ENCODE data around the gene ADRB2.
"Not testable (repeated sequence)": the region's sequence is repeated elsewhere in the genome, so short reads cannot be mapped to it uniquely, and the experiment has no call there.

Gene ADRB2

DNA sequence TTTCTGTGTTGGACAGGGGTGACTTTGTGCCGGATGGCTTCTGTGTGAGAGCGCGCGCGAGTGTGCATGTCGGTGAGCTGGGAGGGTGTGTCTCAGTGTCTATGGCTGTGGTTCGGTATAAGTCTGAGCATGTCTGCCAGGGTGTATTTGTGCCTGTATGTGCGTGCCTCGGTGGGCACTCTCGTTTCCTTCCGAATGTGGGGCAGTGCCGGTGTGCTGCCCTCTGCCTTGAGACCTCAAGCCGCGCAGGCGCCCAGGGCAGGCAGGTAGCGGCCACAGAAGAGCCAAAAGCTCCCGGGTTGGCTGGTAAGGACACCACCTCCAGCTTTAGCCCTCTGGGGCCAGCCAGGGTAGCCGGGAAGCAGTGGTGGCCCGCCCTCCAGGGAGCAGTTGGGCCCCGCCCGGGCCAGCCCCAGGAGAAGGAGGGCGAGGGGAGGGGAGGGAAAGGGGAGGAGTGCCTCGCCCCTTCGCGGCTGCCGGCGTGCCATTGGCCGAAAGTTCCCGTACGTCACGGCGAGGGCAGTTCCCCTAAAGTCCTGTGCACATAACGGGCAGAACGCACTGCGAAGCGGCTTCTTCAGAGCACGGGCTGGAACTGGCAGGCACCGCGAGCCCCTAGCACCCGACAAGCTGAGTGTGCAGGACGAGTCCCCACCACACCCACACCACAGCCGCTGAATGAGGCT lies at the start of gene ADRB2:
Gene ADRB2, plus strand, starts transcription at position 559 of the 686 bp plus-strand sequence. CDS start 221 bp downstream, outside the sequence.
- DNase-seq (ENCODE audit: low spot score): peak; percentile 89

DNA sequence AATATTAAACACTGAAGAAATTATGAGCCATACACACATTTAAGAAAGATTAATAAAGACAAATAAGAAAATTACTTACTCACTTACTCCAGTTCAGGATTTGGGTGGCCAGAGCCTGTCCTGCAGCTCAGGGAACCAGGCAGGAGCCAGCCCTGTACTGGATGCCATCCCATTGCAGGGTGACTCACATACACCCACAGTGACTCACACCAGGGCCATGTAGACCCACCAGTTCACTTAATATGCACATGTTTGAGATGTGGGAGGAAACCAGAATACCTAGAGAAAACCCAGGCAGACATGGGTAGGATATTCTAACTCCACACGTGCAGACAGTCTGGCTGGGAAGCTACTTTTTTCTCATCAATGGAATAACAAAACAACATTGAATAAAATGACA lies 49.6 kb upstream of the ADRB2 start:
- DNase-seq (ENCODE audit: low spot score): no peak

DNA sequence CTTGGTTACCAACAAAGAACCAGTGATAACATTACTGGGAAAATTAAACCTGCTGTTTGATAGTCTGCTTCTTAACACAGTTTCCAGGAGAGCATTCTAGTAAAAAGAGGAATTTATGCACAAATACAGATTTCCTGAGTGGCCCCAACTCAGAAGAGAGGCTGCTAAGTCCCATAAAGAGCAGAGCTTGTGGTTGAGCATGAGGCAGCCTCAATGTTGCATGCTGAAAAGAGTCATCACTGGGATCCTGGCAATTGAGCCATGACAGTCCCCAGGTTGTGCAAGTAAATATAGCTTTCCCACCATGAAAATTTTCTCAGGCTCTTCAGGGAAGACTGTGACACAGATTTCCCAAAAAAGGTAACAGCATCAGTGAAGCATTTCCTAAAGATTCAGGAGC lies 47.5 kb upstream of the ADRB2 start:
- no peak for DNase-seq (ENCODE audit: low spot score)

DNA sequence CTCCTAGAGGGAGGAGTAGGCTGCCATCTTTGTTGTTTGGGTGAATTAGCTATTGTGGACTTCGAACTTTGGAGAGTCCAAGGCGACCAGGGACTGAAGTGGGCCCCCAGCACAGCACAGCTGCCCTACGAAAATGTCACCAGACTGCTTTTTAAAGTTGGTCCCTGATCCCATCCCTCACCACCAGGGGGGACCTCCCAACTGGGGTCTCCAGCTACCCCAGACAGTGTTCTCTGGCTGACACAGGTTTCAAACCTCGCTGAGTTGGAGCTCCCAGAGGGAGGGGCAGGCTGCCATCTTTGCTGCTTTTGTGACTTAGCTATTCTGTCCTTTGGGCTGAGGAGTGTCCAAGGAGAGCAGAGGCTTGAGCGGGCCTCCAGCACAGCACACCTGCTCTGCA lies 45.7 kb upstream of the ADRB2 start:
- no peak for DNase-seq (ENCODE audit: low spot score)

DNA sequence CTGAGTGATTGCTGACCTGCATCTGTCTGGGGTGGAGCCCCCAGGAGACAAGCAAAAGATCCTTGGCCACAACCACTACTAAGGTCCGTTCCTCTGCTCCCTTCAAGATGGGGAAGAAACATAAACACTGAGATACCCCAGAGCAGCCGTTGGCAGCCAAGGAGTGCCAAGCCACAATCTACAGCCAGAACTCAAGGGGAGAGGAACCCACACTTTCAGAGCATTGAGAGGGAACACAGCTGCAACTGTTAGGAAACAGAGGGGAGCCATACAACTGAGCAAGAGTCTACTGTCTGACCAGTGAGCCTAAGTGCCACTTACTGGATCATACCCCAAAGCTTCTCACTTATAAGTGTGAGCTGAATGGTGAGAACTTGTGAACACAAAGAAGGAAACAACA lies 44.6 kb upstream of the ADRB2 start:
- DNase-seq (ENCODE audit: low spot score): no peak

DNA sequence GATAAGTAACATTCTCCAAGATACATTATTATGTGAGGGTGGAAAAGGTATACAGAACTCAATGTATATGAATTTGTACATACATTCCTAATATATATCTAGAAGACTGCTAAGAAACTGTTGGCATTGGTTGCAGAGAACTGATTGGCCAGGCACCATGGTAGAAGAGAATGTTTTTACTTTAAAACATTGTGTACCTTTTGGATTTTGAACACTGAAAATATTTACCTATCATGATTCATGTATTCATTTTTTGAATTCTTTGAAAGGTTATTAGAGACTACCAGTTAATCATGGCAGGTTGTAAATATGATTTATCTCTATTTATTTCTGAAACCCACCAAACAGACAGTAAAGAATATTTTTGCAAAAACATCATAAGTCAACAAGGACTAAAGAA lies 41.2 kb upstream of the ADRB2 start:
- no peak for DNase-seq (ENCODE audit: low spot score)

DNA sequence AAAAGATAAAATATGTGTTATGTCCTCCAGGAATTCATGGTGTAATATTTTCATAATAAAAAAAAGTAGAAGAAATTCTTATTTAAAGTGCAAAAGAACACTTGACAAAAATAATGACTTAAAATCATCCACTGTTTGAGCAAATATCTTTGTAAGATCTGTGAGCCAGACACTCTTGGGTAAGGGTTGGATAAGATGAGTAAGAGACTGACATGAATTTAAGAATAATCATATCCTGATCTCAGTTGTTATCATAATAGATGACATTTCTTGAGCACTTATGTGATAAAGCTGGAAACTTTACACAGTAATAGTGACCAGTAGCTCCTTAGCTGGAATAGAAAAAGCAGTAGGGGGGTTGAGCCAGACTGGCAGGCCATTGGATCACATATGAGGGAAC lies 40.0 kb upstream of the ADRB2 start:
- no peak for DNase-seq (ENCODE audit: low spot score)

DNA sequence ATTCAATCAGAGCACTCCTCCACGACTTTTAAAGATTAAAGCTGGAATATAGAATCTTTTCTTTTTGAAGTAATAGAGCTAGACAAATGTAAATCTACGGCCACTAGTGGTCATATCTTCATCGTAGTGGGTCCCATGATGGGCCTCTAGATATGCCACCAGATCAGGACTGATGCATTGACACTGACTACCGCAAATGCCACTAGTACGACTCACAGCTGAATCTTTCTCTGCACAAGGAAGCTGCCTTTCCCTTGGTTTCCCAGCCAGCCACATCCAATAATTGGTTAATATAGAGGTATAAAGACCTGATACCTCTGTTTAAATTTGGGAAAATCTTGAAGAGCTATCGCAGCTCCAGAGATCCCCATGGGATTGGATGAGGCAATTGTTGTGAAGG lies 37.8 kb upstream of the ADRB2 start:
- DNase-seq (ENCODE audit: low spot score): no peak

DNA sequence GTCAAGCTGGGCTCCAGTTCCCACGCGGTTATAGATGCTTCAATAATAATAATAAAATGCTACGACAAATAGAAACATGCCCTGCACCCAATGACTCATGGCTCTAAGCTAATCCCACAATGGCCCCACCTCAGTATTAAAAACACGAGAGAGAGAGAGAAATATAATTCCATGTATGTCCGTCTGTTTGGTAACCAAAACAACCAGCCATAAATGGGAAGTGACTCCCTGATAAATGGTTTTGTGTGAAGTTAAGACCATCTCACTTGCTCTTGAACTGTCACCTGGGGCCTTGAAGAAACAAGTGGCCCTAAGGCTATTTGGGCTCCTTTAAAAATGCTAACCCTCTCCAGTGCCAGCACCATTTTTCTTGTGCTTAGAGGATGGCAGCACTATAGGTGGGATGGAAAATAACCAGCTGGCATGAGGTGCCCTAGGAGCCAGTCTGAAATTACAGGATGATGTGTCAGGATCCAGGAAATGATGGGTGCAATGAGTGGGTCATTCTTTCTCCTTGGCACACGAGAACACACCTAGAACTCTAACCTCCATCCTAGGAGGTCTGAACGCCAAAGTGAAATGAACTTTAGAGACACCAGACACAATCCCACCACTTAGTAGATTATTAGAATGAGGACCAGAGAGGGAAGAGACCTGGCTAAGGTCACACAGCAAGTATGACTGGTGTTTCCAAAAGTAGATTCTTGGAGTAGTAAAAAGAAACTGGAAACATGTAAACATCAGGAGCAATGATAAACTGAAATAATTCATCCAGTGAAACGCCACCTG lies 35.7 kb upstream of the ADRB2 start:
- DNase-seq (ENCODE audit: low spot score): no peak

DNA sequence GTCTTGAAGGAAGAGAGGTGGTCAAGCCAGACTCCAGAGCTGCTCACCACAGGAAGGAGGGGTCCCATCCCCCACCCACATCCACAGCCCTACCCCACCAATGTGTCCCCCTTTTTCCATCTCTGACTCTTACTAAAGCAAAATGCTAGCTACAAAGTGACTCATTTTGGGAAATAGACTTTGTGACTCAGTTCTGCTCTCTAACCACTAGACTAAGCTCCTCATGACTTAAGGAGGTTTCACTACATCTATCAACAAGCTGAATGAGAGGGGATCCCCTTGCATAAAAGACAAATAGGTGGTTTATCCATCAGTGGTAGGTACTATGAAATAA lies 35.1 kb upstream of the ADRB2 start:
- no peak for DNase-seq (ENCODE audit: low spot score)

DNA sequence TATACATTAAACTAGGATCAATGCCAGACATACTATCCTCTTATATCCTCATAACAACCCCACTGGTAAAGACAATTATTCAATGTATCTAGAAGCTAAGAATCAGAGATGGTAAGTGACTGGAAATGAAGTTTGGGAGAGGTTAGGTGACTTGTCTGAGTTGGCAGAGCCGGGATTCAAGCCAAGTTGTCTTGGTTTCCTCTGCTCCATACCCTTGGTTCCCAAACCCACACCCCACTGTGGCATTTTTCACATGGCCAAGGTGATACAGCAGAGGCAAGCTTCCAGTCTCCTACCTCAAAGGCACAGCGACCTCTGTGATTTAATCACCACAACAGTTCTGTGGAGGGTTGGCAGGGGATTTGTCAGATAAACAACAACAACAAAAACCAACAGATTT lies 34.7 kb upstream of the ADRB2 start:
- no peak for DNase-seq (ENCODE audit: low spot score)

DNA sequence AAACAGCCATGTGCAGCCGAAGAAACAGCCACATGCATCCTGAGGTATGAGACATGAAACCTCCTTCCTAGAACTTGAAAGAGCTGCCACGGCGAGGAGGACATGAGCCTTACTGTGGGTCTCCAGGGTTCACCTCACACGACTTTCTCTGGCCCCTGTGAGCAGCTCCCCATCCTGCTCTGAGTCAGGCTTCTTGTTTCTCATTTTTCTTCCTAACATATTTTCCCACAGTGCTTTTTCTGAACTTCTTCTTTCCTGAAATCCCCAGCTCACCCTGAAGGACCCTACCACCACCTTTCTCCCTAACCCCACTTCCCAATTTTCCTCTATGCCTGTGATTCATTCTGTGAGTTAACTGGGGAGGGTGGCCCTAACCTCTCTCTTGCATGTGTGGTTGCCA lies 33.7 kb upstream of the ADRB2 start:
- DNase-seq (ENCODE audit: low spot score): no peak

DNA sequence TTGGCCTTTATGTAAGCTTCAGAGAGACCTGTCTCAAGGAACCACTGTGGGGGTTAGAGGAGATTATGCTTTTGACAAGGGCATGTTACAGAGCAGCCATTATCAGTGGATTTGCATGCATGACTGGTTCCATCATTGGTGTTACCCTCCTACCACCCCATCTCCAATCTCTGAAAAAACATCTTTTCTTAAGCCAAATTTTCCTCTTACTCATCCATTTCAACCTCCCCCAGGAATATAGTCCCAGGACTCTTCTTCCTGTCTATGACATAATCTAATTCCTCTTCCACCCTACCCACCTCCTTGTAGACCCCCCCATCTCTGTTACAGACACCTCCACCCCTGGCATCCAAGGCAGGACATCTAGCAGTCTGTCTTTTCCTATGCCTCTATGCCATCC lies 33.1 kb upstream of the ADRB2 start:
- DNase-seq (ENCODE audit: low spot score): no peak

DNA sequence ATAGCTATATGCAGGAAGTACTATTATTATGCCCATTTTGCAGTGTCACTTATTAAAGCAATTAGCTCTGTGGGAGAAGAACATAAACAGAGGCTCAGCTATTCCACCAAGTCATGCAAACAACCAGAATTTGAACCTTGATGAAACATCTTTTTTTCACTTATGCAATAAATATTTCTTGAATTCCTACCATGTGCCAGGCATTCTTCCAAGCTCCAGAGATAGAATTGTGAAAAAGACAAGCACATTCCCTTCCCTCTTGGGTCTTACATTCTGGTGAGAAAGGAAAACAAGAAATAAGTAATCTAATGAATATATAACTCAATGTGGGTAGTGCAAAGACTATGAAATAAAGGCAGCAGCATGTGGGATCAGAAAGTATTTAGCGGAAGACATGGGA lies 32.1 kb upstream of the ADRB2 start:
- no peak for DNase-seq (ENCODE audit: low spot score)

DNA sequence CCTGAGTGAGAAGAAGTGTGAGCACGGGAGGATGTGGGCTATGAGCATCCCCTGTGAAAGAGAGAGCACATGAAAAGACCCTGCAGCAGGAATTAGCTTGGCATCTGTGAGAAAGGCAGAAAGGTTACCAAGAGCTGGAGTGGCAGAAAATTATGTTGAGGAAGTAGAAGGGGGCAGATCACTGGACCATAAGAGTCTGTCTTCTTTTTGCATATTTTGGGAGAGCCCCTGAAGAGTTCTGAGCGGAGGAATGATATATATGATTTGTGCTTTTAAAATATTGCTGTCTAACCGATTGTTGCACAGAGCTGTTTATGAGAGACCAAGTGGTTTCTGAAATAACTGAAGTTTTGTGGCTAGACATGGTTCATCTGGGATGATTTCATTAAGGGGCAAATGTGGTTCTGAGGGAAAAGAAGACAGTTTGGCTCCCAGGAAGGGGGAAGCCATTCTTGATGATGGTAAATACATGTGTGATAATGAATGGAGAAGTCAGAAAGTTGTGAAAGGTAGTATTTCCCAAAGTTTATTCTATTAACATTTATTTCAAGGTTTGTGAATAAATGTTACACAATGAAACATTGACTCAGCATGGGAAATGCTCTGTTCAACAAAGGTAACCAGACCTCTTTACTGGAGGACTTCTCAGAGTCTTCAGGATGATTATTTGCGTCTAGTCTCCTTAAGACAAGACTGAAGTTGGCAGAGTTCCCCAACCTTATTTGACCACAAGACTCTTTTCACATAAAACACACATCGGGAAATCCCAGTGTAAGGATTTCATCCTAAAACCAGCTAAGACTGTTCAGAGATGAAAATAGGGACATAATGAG lies 31.5 kb upstream of the ADRB2 start:
- no peak for DNase-seq (ENCODE audit: low spot score)

DNA sequence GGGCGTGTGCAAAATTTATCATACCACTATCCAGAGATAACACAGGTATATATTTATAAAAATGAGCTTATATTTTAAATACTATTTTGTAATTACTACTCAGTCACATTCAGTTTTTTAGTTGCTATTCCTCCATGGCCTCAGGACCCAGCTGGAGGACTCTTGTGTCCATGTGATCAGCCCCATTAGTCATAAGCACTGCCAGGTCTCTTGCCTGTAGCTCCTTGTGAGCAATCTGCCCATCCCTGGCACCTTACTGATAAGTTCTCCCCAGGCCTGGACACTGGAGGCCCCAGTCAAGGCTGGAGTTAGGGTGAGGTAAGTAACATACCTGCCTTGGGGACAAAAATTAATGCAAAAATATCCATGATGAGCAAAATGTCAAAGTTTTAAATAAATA lies 29.5 kb upstream of the ADRB2 start:
- no peak for DNase-seq (ENCODE audit: low spot score)

DNA sequence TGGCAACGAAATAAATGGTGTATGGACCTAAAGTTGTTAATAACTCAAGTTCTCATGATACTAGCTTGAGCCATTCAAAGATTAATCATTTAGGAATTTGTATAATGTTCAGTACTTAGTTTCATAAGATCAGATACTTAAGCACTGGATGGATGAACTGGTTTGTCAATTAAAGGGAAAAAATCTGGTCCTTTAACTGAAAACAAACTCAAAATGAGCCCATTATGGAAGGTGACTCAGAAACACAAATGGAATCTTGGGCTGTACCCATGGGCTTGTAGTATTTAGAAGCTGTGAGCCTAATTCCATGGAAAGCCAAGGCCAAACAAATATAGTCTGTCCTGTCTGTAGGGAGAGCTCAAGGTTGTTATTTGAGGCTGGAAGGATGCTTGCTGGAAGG lies 27.6 kb upstream of the ADRB2 start:
- no peak for DNase-seq (ENCODE audit: low spot score)

DNA sequence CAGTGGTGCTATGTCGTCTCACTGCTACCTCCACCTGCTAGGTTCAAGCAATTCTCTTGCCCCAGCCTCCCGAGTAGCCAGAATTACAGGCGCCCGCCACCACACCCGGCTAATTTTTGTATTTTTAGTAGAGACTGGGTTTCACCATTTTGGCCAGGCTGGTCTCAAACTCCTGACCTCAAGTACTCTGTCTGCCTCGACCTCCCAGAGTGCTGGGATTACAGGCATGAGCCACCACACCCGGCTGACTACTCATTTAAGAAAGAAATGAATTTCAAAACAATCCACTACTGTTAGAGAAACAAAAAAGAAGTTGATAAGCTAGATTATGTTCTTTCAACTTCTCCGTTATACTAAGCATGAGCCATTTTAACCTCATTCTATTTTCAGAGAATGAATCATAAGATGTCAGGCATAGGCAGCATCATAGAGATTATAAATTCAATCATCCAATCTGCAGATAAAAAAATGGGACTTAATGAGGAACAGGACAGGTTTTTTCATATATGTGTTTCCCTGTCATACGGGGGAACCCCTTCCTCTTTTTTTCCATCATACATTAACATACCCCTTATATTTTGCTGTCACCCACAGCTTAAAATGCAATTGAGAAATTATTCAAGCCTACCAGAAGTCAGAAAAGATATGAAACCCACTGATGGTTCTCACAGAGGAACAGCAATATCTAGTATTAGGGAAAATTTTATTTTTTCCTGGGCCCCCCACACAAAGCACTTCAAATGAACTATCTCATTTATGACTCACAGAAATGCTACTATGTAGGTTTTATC lies 26.5 kb upstream of the ADRB2 start:
- no peak for DNase-seq (ENCODE audit: low spot score)

DNA sequence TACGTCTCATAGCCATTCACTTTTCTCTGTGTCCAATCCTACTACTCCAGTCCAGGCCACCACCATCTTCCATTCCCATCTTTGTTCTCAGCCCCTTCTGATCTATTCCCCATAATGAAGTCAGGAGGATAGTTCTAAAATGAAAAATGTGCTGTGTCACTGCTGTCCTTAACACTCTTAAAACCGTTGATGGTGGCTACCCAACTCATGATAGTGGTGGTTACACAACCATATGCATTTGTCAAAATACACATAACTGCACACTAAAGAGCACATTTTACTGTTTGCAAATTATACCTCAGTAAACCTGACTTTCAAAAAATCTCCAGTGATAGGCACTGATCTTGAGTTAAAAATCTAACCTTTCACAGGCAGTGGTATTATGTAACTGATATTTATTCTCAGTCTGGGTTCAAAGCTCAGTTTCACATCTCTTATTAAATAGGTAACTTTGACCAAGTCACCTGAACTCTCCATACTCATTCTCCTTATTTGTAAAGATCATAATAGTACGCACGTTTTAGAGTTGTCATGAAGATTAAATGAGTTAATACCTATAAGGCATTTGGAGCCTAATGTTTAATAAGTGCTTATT lies 24.6 kb upstream of the ADRB2 start:
- DNase-seq (ENCODE audit: low spot score): no peak

DNA sequence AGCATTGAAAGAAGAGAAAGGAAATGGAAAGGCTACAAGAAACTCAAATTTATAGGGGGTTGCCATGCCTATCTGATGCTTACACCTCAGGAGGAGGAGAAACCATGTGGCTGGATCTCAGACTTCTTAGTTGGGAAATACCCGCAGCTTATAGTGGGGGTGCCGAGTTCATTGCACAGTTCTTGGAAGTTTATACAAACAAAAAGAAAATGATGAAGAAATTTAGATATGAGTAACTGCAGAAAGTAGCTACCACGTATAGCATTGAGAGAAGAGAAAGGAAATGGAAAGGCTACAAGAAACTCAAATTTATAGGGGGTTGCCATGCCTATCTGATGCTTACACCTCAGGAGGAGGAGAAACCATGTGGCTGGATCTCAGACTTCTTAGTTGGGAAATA lies 23.0 kb upstream of the ADRB2 start:
- DNase-seq (ENCODE audit: low spot score): not testable (repeated sequence)

DNA sequence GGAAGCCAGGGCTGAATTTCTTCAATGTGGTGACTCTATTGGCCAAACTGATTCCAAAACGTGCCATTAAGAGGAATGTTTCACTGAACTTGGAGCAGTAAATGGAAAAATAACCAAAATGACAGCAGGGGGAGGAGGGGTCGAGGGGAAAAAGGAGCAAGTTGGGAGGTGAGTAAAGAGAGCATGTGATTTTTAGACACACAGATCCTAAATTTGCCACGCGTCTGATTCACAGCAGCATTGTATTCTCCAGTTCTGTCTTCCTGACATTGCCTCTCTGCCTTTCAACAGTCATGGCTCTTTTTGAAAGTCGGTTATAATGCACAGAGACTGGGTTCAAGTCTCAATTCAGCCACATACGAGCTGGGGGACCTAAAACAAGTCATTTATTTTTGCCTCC lies 22.0 kb upstream of the ADRB2 start:
- no peak for DNase-seq (ENCODE audit: low spot score)
